Stimulated activated CD4-positive, alpha-beta T cell treated with anti-CD3 and anti-CD28 coated beads, Interleukin-12 subunit alpha, Interleukin-12 subunit beta, amount 100 ng/mL, for 48 hours (primary cell): ENCODE results near the gene TCP11L1.
"Not testable (repeated sequence)": the region's sequence is repeated elsewhere in the genome, so short reads cannot be mapped to it uniquely, and the experiment has no call there.

ENCODE experiments used
- DNase-seq, 3 donors: peaks; one replicate each; pipeline ENCODE4 v3.0.0-alpha.2; 2020; ENCODE audit warnings: low read depth in 2 of 3, low spot score in 1 of 3

Gene TCP11L1

GRCh38 chr11:33065445-33066178 is 26.2 kb downstream of the TCP11L1 start:
- peak; percentile 51 to 59 (median 52) for DNase-seq

- DNase-seq: no peak
Observed at GRCh38 chr11:33067294-33067693, 27.9 kb downstream of the TCP11L1 start.

- DNase-seq: no peak
Observed at GRCh38 chr11:33068611-33069340, 29.4 kb downstream of the TCP11L1 start.

- no peak for DNase-seq
Observed at GRCh38 chr11:33072465-33072864, 33.1 kb downstream of the TCP11L1 start.

GRCh38 chr11:33083918-33084317 is 44.5 kb downstream of the TCP11L1 start:
- DNase-seq: no peak

- no peak for DNase-seq
Observed at GRCh38 chr11:33086017-33086416, 46.6 kb downstream of the TCP11L1 start.

- DNase-seq: no peak
Observed at GRCh38 chr11:33089776-33090175, 50.4 kb downstream of the TCP11L1 start.

- DNase-seq: no peak
Observed at GRCh38 chr11:33094157-33094556, 54.8 kb downstream of the TCP11L1 start.

- DNase-seq: no peak
Observed at GRCh38 chr11:33103836-33104235, 64.5 kb downstream of the TCP11L1 start.

- no peak for DNase-seq
Observed at GRCh38 chr11:33109294-33109895, 70.0 kb downstream of the TCP11L1 start.

GRCh38 chr11:33110083-33110482 is 70.7 kb downstream of the TCP11L1 start:
- DNase-seq: no peak

- no peak for DNase-seq
Observed at GRCh38 chr11:33116535-33116934, 77.2 kb downstream of the TCP11L1 start.

- not testable (repeated sequence) for DNase-seq
Observed at GRCh38 chr11:33122696-33123095, 83.3 kb downstream of the TCP11L1 start.
